ENCODE measurements around the gene RAB17.

The RAB17 gene

DNA sequence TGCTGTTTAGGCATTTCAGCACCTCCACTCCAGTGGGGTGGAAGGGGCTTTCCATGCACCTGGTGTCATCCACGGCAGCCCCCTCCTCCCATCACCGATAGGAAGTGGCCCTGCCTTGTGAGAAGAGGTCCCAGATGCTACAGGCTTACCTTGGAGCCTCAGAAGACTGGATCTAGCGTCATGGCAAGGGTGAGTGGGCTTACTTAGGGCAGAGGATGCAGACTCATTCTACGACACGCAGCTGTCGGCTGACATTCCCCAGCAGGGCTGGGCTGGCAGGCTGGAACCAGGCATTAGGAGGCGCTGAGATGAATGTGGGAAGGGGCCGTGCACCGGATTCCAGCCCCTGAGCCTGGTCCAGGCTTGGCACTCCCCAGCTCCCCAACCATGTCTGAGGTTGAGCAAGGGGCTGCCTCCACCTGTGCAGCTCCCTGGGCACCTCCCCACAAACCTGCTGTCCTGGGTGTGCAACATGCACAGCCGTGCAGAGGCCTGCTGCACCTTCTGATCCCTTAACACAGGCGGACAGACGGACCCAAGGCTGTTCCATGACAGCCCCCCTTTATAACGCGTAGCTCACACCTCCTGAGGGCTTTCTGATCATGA lies 25.9 kb downstream of the RAB17 start:
- DNase-seq (ENCODE audit: low spot score): no peak

DNA sequence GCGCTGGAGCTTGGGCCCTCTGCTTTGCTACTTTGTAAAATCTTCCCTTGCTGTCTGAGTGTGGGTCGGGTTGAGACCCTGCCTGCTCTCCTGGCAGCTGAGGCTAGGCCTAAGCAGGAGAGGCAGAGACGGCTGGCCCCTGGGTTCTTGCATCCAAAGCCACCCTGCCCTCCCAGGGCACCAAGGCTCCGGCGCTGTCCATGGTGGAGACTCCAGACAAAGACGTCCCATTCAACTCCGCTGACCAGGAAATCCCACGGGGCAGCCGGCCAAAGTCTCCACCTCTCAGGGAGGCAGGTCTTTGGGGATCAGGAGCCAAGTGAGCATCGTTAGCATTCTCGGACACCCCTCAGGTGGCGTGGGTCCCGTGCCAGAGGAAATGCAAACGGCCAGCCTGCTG lies 26.7 kb downstream of the RAB17 start:
- DNase-seq (ENCODE audit: low spot score): peak; percentile 69

DNA sequence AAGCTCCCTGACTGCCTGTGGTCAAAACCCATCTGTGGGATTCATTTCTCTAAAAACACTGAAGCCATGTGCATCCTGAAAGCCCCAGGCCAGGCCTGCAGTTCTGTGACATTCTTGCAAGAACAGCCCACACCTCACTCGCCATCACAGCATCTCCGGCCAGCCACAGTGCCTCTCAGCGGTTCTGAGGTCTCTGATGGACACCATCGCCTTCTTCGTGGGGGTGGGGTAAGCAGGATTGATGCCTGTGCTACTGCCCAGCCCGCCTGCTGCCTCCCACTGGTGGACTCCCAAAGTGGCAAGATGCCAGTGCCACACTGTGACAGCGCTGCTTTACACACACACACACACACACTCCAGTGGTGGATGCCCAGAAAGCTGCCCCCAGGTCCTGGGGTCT lies 29.3 kb downstream of the RAB17 start:
- no peak for DNase-seq (ENCODE audit: low spot score)

DNA sequence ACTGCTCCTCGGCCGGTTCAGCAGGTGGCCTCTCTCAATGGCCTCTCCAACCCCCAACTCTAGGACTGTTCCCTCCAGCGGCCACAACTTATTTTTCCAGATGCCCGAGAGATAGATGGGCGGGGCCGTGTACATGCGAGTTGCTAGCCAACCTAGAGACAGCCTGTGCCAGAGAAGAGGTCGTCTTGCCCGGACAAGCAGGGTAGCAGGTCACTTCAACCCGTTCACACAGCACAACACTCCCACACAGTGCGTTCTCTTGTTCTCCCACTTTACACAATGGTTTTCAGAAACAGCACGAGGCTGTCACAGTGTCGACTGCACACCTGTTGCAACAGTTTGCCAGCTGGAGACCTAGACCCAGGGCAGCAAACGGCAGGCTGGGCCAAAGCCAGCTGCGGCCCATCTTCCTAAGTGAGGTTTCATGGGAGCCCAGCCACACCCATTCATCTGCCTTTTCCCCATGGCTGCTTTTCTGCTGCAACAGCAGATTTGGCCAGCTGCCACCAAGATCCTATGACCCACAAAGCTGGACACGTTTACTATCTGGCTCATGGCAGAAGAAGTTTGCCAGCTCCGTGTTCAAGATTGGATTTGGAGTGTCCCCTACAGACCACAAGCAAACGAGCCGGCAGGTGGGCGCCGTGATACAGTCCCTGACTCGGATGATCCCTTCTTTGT lies 31.4 kb downstream of the RAB17 start:
- peak; percentile 78 for DNase-seq (ENCODE audit: low spot score)

DNA sequence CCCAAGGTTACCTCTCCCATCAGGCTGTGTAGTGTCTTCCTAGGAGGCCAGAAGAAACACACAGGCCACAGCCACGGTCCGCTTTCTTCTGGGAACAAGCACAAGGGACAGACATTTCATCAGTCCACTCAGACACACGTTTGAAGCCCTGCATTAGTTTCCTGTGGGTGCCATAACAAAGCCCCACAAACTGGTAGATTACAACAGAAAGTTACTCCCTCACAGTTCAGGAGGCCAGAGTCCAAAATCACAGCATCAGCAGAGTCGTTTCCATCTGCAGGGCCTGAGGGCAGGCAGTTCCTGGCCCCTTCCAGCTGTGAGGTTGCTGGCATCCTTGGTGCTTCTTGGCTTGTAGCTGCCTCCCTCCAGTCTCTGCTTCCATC lies 32.9 kb downstream of the RAB17 start:
- DNase-seq (ENCODE audit: low spot score): no peak

DNA sequence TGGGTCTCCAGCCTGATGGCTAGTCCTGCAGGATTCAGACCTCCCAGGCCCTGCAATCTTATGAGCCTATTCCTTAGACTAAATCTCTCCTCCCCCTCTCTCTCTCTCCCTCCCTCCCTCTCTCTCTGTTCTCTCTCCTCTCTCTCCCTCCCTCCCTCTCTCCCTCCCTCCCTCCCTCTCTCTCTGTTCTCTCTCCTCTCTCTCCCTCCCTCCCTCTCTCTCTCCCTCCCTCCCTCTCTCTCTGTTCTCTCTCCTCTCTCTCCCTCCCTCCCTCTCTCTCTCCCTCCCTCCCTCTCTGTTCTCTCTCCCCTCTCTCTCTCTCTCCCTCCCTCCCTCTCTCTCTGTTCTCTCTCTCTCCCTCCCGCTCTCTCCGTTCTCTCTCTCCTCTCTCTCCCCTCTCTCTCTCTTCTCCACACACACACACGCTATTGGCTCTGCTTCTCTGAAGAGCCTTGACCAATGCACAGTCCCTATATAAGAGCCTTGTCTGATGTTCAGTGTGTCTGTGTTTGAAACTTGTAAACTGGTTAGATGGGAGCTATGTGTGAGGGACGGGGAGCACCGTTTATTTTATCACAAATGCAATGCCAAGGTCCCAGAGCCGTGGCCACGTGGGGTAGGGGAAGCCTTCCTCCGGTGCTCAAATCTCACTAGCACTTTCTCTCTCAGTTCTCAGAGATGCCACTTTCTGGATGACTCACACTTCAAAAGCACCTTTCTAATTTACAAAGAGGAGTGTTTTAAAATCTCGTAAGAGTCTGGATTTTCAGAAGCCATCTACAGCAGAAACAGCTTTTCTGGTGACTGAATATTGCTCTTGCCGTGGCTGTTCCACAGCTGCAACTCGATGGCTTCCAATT lies 33.5 kb downstream of the RAB17 start:
- DNase-seq (ENCODE audit: low spot score): no peak

DNA sequence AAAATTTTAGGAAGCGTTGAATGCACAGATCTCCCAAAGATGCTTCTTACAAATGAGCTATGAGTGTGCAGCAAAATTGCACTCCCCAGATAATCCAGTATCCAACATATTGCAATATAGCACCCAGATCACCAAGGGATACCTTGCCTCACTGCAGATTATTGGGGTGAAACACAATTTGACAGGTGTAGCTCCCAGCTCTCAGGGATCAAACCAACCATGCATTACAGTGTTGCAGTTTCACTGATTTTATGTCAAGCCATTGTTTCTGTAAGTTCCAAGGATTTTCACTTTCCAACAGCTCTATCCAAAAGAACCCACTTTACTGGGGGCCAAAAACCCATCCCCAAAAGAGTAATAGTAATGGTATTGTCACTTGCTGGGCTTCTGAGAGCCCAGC lies 35.0 kb downstream of the RAB17 start:
- DNase-seq (ENCODE audit: low spot score): no peak

DNA sequence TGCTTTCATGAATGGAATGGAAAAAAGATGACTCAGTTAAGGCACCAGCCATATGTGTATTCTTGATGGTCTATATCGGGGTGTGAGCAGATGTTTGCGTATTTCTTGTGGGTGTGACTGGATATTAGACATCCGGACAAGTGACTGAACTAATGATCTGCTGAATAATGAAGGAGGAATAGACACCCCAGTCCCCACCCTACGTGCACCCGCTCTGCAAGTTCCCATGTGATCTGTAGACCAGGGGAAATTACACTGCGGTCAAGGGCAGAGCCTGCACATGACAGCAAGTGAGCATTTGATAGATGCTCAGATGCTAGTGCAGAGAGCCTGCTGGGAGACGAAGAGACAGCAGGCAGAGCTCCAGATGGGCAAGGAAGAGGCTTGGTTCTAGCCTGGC lies 36.6 kb downstream of the RAB17 start:
- DNase-seq (ENCODE audit: low spot score): no peak

DNA sequence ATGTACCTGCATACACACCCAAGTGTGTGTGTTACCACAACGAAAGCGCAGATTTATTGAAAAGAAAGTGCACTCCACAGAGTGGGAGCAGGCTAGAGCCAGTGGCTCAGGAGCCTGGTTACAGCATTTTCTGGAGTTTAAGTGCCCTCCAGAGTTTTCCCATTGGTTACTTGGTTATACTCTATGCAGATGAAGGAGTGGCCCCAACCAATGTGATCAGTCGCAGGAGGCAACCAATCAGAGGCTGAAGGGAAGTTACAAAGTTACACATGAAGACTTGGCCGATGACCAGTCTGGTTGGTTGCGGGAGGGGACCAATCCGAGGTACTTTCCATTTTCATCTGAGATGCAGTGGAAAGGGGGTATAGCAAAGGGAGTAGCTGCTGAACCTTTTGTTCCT lies 37.6 kb downstream of the RAB17 start:
- no peak for DNase-seq (ENCODE audit: low spot score)

DNA sequence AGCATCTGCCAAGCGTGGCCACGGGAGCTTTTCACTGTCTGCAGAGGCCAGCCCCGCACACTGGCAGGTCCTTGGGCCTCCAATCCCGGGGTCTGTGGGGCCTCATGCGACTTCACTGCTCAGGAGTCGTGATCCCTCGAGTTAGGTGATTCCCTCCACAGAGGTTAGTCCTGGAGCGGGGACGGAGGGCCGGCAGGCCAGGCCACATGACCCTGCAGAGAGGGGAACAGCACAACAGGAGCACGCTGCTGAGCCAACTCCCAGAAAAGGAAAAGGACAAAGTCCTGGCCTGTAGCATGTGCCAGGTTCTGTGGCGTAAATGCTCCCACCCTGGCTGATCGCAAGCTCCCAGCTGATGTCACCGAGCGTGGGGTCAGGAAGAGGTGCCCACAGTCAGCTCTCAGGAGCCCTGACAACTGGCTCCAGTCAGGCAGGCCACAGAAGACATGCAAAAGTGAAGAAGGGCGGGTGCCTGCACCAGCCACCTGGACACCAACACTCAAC lies 39.4 kb downstream of the RAB17 start:
- DNase-seq (ENCODE audit: low spot score): no peak

DNA sequence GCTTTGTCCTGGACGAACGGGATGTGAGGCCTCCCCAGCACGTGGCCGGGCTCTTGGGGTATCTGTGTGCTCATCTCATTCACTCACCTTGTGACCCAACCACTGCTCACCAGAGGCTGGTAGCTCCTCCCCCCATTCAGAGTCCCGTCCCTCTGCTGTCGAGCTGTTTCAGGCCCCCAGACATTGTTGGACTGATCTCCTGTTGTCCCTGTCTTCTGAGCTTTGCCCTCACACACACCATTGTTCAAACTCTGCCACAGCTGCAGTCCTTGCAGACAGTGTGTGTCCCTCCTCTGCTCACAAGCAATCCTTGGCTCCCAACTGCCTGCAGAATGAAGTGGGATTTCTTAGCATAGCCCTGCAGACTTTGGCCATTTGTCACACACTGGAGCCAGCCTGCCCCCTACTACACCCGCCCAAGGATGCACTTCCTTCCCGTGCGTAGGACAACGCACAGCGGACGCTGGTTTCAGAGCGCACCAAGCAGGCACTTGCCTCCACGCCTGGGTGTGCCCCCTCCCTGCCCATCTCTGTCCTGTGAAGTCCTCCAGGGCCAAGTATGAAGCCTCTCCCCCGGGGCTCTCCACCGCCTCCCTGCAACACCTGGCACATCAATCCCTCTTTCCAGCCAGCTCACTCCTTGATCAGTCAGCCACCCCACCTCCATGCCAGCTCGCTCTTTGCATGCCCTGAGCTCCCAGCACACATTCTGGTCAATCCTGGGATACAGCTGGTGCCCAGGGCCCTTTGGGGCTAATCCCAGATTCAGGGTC lies 40.7 kb downstream of the RAB17 start:
- DNase-seq (ENCODE audit: low spot score): no peak

DNA sequence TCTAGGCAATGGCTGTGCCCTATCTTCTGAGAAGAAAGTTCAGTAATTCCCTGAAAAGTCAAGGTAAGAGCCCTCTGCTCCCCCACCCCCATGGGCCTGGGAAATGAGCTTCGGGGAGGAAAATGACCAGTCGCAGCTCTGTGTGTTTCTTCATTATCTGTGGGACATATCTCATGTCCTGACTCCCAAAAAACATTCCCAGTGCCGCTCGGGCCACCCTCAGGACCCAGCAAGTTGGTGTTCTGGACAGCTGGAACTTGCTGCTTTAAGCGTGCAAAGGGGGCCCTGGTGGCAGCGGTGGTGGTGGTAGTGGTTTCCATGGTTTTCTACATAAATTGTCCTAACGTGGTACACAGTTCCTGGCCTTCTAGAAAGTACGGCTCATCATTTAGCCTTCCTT lies 41.3 kb downstream of the RAB17 start:
- DNase-seq (ENCODE audit: low spot score): no peak

DNA sequence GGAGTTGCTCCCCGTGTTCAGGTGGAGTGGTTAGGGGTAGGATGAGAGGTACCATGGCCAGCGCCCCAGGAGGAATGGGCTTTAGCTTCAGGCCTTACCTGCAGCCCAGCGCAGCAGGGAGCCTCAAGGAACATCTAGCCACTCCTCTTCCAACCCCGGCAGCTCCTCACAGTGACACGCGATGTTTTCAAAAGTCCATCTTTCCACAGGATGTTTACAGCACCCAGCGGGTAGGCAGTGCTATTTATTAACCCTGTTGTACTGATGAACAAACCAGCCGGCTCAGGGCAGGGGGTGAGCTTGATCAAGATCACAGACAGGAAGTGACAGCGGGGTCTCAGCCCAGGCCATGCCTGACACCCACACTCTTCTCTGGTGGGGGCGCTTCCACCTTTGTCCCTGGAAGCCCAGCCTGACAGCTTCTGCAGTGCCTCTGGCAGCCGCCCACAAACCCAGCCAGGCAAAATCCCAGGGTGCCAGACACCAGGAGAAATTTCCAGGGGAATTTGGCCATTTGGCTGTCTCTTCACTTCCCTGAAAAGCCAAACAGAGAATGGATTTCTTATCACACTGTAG lies 42.6 kb downstream of the RAB17 start:
- no peak for DNase-seq (ENCODE audit: low spot score)

DNA sequence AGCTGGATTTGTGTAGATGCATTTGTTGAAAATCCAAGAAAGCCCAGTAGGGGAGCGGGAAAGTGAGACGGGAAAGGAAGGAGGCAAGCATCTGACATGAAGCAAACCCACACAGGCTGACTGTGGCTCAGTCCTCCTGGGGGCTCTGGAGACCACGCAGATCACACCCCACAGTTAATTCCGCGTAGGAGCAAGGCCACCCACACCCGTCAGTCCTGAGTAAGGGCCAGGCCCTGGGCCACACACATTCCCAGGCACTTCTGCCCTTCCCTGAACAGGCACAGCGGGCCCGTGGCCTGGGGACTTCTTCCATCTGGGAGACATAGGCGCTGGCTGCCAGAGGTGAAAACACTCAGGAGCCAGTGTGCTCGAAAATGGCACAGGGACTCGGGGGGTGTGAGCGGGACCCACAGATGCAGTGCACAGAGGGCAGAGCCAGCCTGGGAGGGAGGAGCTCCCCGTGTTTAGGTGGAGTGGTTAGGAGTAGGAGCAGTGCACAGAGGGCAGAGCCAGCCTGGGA lies 43.6 kb downstream of the RAB17 start:
- DNase-seq (ENCODE audit: low spot score): no peak

DNA sequence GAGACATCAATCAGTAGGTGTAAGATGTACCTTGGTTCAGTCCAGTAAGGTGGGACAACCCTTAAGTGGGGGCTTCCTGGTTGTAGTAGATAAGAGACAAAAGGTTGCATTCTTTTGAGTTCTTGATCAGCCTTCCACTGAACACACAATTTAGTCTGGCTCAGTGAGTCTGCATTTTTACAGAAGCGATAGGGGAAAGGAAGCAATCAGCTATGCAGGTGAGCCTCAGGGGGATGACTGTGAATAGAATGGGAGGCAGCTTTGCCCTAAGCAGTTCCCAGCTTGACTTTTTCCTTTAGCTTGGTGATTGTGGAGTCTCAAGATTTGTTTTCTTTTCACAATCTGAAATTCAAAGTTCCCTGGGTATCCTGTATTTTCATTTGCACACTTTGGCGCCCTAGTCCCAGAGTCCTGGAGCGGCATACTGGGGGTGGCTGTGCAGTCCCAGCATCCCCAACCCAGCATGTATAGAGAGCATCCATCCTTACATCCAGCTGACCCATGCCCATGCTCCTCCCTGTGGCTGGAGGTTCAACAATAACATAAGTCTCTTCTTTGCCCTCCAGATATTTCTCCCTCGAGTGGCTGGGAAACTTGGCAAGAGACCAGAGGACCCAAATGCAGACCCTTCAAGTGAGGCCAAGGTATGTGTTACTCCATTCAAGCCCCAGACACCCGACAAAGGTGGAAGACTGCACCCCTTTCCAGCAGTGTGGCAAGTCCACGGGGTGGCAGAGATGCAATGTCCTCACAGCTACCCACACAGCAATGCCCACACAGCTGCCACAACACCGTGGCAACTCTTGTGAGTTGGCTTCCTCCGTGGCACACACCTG lies 44.3 kb downstream of the RAB17 start:
- DNase-seq (ENCODE audit: low spot score): no peak

DNA sequence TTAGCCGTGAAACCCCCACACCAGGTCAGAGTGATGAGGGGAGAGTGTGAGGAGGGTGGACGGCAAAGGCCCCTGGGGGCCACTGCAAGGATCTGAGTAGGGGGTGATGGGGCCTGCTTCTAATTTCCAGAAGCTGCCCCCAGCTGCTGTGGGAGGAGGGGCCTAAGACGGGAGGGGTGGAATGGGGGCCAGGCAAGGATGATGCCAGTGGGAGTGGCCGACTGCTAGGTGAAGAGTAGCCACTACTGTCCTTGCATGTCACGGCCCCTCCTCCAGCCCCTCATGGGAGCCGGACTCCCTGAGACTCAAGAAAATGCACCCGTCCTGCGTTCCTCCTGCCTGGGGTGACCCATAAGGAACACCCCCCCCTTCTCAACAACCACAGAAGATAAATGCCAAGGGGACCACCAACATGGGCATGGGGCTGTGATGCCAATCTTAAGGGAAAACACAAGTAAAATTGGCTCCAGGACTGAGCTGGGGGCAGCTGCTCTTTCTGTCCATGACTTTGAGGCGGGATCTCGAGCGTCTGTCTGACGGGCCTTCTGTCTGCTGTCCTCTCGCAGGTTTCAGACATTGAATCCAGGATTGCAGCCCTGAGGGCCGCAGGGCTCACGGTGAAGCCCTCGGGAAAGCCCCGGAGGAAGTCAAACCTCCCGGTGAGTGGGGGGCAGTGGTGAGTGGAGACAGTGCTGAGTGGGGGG lies 48.4 kb downstream of the RAB17 start:
- no peak for DNase-seq (ENCODE audit: low spot score)

DNA sequence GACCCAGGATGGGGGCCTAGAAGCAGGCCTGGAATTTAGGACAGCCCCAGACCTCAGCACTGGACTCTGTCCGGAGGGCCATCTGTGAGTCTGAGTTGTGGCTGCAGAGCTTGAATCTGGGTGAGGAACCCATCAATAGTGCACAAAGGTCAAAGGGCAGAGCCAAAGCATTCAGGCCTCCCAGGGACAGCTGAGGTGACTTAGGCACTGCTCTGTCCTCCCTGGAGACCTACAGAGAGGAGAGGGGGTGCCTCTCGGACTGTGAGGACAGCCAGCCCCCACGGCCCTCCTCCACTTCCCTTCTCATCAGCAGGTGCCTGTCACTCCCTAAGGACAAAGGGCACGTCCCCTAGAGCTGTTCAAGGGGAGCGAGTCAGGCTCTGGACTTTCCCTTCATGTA lies 49.3 kb downstream of the RAB17 start:
- no peak for DNase-seq (ENCODE audit: low spot score)

DNA sequence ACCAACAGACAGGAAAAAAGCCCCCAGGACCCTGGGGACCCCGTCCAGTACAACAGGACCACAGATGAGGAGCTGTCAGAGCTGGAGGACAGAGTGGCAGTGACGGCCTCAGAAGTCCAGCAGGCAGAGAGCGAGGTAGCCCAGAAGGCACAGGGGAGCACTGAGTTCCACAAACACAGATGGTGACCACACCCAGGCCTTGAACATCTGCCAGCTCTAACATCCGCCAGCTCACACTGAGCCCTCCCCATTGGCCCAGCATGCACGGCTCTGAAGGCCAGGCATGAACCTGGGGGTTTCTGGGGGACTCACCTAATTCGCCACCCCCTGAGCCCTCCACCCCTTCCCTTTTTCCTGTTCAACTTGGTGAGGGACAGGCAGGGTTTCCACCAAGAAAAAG lies 49.7 kb downstream of the RAB17 start:
- peak; percentile 82 for DNase-seq (ENCODE audit: low spot score)

DNA sequence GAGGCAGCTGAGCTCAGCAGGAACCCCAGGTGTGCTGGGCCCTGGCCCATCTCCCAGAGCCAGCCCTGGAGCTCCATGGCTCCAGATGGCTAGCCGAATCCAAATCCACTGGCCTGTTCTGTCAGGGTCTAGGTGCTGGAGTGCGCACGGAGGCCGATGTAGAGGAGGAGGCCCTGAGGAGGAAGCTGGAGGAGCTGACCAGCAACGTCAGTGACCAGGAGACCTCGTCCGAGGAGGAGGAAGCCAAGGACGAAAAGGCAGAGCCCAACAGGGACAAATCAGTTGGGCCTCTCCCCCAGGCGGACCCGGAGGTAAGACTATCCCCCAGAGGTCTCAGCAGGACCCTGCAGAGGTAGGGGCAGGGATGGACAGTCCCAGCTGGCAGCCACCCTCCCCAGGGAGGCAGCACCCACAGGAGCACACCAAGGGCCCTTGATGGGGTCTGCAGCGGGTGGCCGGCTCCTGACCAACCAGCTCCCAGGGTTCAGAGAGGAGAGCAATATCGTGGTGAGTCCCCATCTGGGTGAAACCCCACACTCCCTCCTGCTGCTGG lies 50.2 kb downstream of the RAB17 start:
- DNase-seq (ENCODE audit: low spot score): no peak

DNA sequence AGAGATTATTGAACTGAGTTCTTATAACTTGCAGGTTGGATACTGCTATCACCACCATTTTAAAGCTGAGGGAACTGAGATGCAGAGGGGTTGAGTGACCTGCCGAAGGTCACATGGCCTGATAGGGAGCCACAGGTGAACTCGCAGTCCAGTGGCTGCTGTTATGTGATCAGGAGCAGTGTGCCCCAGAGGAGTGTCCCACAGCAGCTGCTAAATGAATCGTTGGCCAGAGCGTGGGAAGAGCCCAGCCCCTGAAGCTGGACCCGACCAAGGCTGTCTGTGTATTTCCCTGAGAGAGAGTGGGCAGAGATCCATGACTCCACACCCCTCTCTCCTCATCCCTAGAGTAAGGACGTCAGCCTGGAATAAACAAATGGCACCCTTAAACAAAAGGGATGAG lies 50.9 kb downstream of the RAB17 start:
- DNase-seq (ENCODE audit: low spot score): no peak
